ENCODE measurements around the gene INKA2.

INKA2 gene

GRCh38 chr1:111751906-111752575 lies 12.8 kb upstream of the INKA2 start:
- H3K4me3 ChIP-seq (ENCODE audit: low read depth, low read length) = no peak overlapping the region

GRCh38 chr1:111750856-111751255 lies 11.7 kb upstream of the INKA2 start:
- H3K4me3 ChIP-seq (ENCODE audit: low read depth, low read length) = no peak overlapping the region
- no peak for TF ChIP-seq CTCF (IDR thresholded peaks at IDR 0.05; ENCODE audit: borderline replicate concordance, insufficient read depth, low read depth, low read length)

More at GRCh38 chr1:111751906-111752575, 12.8 kb upstream of the INKA2 start:
- no peak for TF ChIP-seq CTCF (IDR thresholded peaks at IDR 0.05; ENCODE audit: borderline replicate concordance, insufficient read depth, low read depth, low read length)

- H3K4me3 ChIP-seq (ENCODE audit: low read depth, low read length) = no peak overlapping the region
- TF ChIP-seq CTCF (IDR thresholded peaks at IDR 0.05; ENCODE audit: borderline replicate concordance, insufficient read depth, low read depth, low read length) = no peak
Measured at GRCh38 chr1:111749628-111750027, 10.4 kb upstream of the INKA2 start.

- no peak for TF ChIP-seq CTCF (IDR thresholded peaks at IDR 0.05; ENCODE audit: borderline replicate concordance, insufficient read depth, low read depth, low read length)
- no peak overlapping the region for H3K4me3 ChIP-seq (ENCODE audit: low read depth, low read length)
Measured at GRCh38 chr1:111747947-111748346, 8.8 kb upstream of the INKA2 start.

GRCh38 chr1:111747282-111747734 lies 8.1 kb upstream of the INKA2 start:
- peak; percentile 75 for TF ChIP-seq CTCF (IDR thresholded peaks at IDR 0.05; ENCODE audit: borderline replicate concordance, insufficient read depth, low read depth, low read length)
- no peak overlapping the region for H3K4me3 ChIP-seq (ENCODE audit: low read depth, low read length)

GRCh38 chr1:111746614-111746999 lies 7.4 kb upstream of the INKA2 start:
- no peak overlapping the region for H3K4me3 ChIP-seq (ENCODE audit: low read depth, low read length)
- no peak for TF ChIP-seq CTCF (IDR thresholded peaks at IDR 0.05; ENCODE audit: borderline replicate concordance, insufficient read depth, low read depth, low read length)
